ENCODE measurements around the gene RD3L. TPM values are rescaled to one million over a fixed set of nuclear protein-coding genes. Genes with fewer than 3 reads are reported as not detected.

The RD3L gene
- total and polyA plus RNA-seq, 2 of the 13 experiments (the other 11 are each of a cell fraction or from before 2014, with no cell fraction given): not detected

DNA sequence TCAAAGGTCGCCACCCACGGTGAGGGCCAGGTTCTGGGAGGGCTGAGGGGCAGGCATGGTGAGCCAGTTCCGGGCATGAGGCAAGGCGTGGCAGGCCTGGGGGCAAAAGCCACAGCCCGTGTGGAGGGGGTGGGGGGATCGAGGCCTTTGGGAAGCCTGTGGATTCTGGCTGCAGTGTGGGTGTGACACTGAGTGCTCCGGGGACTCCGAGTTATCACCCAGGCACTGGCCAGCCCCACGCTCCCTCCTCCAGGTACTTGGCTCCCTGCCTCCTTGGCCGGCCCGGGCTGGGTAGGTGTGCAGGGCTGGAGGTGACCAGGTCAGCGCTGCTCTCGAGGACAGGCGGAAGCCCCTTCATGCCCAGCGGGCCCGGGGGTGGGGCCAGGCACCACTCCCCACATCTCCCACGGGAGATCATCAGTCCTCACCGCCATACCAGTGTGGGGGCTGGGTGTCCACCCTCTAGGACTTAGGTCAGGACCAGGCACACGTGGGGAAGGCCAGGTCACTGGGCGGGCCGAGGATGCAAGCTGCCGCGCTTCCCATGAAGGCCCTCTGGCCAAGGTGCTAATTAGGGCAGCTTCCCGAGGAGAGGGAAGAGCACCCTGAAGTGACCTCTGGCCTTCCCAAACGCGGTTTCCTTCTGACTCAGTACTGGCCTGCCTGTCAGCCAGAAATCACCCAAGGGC lies 48.2 kb downstream of the RD3L start (continued):
- TF ChIP-seq, protein P1, sequence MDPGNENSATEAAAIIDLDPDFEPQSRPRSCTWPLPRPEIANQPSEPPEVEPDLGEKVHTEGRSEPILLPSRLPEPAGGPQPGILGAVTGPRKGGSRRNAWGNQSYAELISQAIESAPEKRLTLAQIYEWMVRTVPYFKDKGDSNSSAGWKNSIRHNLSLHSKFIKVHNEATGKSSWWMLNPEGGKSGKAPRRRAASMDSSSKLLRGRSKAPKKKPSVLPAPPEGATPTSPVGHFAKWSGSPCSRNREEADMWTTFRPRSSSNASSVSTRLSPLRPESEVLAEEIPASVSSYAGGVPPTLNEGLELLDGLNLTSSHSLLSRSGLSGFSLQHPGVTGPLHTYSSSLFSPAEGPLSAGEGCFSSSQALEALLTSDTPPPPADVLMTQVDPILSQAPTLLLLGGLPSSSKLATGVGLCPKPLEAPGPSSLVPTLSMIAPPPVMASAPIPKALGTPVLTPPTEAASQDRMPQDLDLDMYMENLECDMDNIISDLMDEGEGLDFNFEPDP (CRISPR knock-in tag; conservative IDR thresholded peaks at IDR 0.05): 0 out of 2 replicates have a peak, but pooled peaks have one; percentile 27
- no peak for TF ChIP-seq GLI4 (CRISPR knock-in tag; IDR thresholded peaks at IDR 0.05; ENCODE audit: borderline replicate concordance)
- TF ChIP-seq ERF (CRISPR knock-in tag; IDR thresholded peaks at IDR 0.05): no peak
- no peak for TF ChIP-seq POLR2AphosphoS5 (IDR thresholded peaks at IDR 0.05; ENCODE audit: low read depth, low read length)
- TF ChIP-seq SAP130 (CRISPR knock-in tag; IDR thresholded peaks at IDR 0.05; ENCODE audit: low read depth): no peak
- no peak for TF ChIP-seq ZNF772 (CRISPR knock-in tag; IDR thresholded peaks at IDR 0.05)
- no peak for TF ChIP-seq NR2F2 (IDR thresholded peaks at IDR 0.05; ENCODE audit: borderline replicate concordance, low read depth)
- TF ChIP-seq HHEX (CRISPR knock-in tag; IDR thresholded peaks at IDR 0.05): no peak
- TF ChIP-seq SSRP1 (CRISPR knock-in tag; IDR thresholded peaks at IDR 0.05): no peak
- TF ChIP-seq REXO4 (CRISPR knock-in tag; IDR thresholded peaks at IDR 0.05; ENCODE audit: borderline replicate concordance): no peak
- TF ChIP-seq, protein P2, sequence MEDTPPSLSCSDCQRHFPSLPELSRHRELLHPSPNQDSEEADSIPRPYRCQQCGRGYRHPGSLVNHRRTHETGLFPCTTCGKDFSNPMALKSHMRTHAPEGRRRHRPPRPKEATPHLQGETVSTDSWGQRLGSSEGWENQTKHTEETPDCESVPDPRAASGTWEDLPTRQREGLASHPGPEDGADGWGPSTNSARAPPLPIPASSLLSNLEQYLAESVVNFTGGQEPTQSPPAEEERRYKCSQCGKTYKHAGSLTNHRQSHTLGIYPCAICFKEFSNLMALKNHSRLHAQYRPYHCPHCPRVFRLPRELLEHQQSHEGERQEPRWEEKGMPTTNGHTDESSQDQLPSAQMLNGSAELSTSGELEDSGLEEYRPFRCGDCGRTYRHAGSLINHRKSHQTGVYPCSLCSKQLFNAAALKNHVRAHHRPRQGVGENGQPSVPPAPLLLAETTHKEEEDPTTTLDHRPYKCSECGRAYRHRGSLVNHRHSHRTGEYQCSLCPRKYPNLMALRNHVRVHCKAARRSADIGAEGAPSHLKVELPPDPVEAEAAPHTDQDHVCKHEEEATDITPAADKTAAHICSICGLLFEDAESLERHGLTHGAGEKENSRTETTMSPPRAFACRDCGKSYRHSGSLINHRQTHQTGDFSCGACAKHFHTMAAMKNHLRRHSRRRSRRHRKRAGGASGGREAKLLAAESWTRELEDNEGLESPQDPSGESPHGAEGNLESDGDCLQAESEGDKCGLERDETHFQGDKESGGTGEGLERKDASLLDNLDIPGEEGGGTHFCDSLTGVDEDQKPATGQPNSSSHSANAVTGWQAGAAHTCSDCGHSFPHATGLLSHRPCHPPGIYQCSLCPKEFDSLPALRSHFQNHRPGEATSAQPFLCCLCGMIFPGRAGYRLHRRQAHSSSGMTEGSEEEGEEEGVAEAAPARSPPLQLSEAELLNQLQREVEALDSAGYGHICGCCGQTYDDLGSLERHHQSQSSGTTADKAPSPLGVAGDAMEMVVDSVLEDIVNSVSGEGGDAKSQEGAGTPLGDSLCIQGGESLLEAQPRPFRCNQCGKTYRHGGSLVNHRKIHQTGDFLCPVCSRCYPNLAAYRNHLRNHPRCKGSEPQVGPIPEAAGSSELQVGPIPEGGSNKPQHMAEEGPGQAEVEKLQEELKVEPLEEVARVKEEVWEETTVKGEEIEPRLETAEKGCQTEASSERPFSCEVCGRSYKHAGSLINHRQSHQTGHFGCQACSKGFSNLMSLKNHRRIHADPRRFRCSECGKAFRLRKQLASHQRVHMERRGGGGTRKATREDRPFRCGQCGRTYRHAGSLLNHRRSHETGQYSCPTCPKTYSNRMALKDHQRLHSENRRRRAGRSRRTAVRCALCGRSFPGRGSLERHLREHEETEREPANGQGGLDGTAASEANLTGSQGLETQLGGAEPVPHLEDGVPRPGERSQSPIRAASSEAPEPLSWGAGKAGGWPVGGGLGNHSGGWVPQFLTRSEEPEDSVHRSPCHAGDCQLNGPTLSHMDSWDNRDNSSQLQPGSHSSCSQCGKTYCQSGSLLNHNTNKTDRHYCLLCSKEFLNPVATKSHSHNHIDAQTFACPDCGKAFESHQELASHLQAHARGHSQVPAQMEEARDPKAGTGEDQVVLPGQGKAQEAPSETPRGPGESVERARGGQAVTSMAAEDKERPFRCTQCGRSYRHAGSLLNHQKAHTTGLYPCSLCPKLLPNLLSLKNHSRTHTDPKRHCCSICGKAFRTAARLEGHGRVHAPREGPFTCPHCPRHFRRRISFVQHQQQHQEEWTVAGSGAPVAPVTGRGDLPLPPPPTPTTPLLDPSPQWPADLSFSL (CRISPR knock-in tag; IDR thresholded peaks at IDR 0.05): no peak
- no peak for TF ChIP-seq ZNF878 (CRISPR knock-in tag; IDR thresholded peaks at IDR 0.05)
- TF ChIP-seq, protein P3, sequence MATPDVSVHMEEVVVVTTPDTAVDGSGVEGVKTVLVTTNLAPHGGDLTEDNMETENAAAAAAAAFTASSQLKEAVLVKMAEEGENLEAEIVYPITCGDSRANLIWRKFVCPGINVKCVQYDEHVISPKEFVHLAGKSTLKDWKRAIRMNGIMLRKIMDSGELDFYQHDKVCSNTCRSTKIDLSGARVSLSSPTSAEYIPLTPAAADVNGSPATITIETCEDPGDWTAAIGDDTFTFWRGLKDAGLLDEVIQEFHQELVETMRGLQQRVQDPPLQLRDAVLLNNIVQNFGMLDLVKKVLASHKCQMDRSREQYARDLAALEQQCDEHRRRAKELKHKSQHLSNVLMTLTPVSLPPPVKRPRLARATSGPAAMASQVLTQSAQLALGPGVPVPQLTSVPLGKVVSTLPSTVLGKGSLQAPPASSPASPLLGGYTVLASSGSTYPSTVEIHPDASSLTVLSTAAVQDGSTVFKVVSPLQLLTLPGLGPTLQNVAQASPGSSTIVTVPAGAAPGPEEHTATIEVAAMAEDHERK (CRISPR knock-in tag; IDR thresholded peaks at IDR 0.05; ENCODE audit: low read depth): no peak
- TF ChIP-seq, protein P4, sequence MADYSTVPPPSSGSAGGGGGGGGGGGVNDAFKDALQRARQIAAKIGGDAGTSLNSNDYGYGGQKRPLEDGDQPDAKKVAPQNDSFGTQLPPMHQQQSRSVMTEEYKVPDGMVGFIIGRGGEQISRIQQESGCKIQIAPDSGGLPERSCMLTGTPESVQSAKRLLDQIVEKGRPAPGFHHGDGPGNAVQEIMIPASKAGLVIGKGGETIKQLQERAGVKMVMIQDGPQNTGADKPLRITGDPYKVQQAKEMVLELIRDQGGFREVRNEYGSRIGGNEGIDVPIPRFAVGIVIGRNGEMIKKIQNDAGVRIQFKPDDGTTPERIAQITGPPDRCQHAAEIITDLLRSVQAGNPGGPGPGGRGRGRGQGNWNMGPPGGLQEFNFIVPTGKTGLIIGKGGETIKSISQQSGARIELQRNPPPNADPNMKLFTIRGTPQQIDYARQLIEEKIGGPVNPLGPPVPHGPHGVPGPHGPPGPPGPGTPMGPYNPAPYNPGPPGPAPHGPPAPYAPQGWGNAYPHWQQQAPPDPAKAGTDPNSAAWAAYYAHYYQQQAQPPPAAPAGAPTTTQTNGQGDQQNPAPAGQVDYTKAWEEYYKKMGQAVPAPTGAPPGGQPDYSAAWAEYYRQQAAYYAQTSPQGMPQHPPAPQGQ (CRISPR knock-in tag; IDR thresholded peaks at IDR 0.05; ENCODE audit: borderline replicate concordance): no peak
